ENCODE data around the gene CARD19.
A peak's percentile ranks its signal among the peaks of the same experiment; 100 is the strongest.

The CARD19 gene

DNA sequence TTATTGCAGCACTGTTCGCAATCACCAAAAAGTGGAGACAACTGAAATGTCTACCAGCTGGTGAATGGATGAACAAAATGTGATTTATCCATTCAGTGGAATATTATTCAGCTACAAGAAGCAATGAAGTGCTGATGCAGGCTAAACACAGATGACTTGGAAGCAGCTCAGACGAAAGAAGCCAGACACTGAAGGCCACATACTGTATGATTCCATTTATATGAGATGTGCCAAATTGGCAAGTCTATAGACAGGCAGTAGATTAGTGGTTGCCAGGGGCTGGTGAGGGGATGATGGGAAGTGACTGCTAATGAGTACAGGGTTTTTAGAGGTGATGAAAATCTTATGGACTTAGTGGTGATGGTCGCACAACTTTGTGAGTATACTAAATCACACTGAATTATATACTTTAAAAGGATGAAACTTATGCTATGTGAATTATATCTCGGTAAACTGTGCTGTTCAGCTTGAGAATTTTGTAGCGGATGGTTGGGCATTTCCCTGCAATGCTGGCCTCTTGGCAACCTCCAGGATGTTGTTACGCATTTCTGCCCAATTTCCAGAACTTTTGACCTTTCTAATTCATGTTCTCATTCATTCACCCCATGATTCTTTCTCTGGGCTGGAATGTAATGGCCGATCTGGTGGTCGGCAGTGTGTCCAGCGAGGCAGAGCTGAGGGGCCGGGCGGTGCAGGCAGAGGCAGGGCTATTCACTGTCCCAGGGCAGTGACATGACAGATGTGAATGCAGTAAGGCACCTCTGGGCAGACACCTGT, 66.0 kb downstream of the CARD19 start:
- DNase-seq, result peak in 1 of 14 donors; percentile 72
